Right renal pelvis (tissue), 4 donors: ENCODE measurements around the gene SMLR1. TPM values are rescaled to one million over a fixed set of nuclear protein-coding genes. Genes with fewer than 3 reads are reported as not detected.

Source experiments
- polyA plus RNA-seq, 4 donors: library from polyadenylated mRNA; unstranded; fragments of 120-200 nt; gene quantifications; one replicate each; pipeline ENCODE4 v1.2.1, GENCODE V29; 2013; ENCODE audit not compliant: insufficient read length in 4 of 4

The SMLR1 gene
- polyA plus RNA-seq, 4 donors, result 1.2 to 3.9 (median 2.0) TPM

Other genes starting within 250 kb of the SMLR1 start
- gene EPB41L2, start 235.8 kb downstream of the SMLR1 start, polyA plus RNA-seq, result 100 to 1,000 TPM; 123 to 172 (median 168) TPM